IPS-15b (cell line): ENCODE results near the gene LNP1.
"Not testable (repeated sequence)": the region's sequence is repeated elsewhere in the genome, so short reads cannot be mapped to it uniquely, and the experiment has no call there.

Experiments
- H3K27me3 ChIP-seq: one replicate; pipeline ENCODE4 v1.6.1; 2013; ENCODE audit warnings: low read length; ENCODE audit not compliant: control insufficient read depth, insufficient read depth
- H3K36me3 ChIP-seq: one replicate; pipeline ENCODE4 v1.6.1; 2013; ENCODE audit warnings: low read length; ENCODE audit not compliant: control insufficient read depth, insufficient read depth
- H3K4me1 ChIP-seq: one replicate; pipeline ENCODE4 v1.6.1; 2013; ENCODE audit warnings: mild to moderate bottlenecking, low read length; ENCODE audit not compliant: control insufficient read depth, insufficient read depth
- H3K4me3 ChIP-seq: one replicate; pipeline ENCODE4 v1.5.1; 2013; ENCODE audit warnings: low read depth, low read length
- H3K9ac ChIP-seq: one replicate; pipeline ENCODE4 v1.6.1; 2013; ENCODE audit warnings: low read depth, mild to moderate bottlenecking, low read length
- H3K9me3 ChIP-seq: one replicate; pipeline ENCODE4 v1.6.1; 2013; ENCODE audit warnings: mild to moderate bottlenecking, low read length; ENCODE audit not compliant: control insufficient read depth, insufficient read depth

The LNP1 gene

GRCh38 chr3:100443690-100444089 is 42.4 kb downstream of the LNP1 start:
- Histone ChIP-seq H3K36me3 (no peaks in the 10 kb centered on the region), H3K4me1 (peaks cover under 1% of the 10 kb centered on the region), H3K4me3 (no peak overlapping the region), H3K9me3 (peaks cover 5% of the 10 kb centered on the region), H3K9ac (no peak overlapping the region), H3K27me3 (no peaks in the 10 kb centered on the region)

GRCh38 chr3:100447067-100447466 is 45.7 kb downstream of the LNP1 start:
- not testable (repeated sequence) for H3K36me3 ChIP-seq, H3K27me3 ChIP-seq, H3K9me3 ChIP-seq, H3K9ac ChIP-seq, H3K4me3 ChIP-seq
- peaks cover 25% of the 10 kb centered on the region for H3K4me1 ChIP-seq

- Histone ChIP-seq H3K4me3 (no peak overlapping the region), H3K9me3 (peaks cover 5% of the 10 kb centered on the region), H3K36me3 (no peaks in the 10 kb centered on the region), H3K27me3 (no peaks in the 10 kb centered on the region), H3K9ac (no peak overlapping the region), H3K4me1 (peaks cover 25% of the 10 kb centered on the region)
Observed at GRCh38 chr3:100448079-100448478, 46.7 kb downstream of the LNP1 start.

GRCh38 chr3:100449214-100449613 is 47.9 kb downstream of the LNP1 start:
- H3K9me3 ChIP-seq: peaks cover 5% of the 10 kb centered on the region
- no peak overlapping the region for H3K9ac ChIP-seq
- H3K36me3 ChIP-seq: no peaks in the 10 kb centered on the region
- no peak overlapping the region for H3K4me3 ChIP-seq
- peaks cover 25% of the 10 kb centered on the region for H3K4me1 ChIP-seq
- no peaks in the 10 kb centered on the region for H3K27me3 ChIP-seq

- Histone ChIP-seq H3K27me3 (no peaks in the 10 kb centered on the region), H3K4me1 (peaks cover 20% of the 10 kb centered on the region), H3K4me3 (no peak overlapping the region), H3K9ac (no peak overlapping the region), H3K36me3 (no peaks in the 10 kb centered on the region), H3K9me3 (no peaks in the 10 kb centered on the region)
Observed at GRCh38 chr3:100454677-100455076, 53.3 kb downstream of the LNP1 start.

GRCh38 chr3:100455841-100456550 is 54.7 kb downstream of the LNP1 start:
- Histone ChIP-seq H3K9ac (no peak overlapping the region), H3K4me3 (no peak overlapping the region), H3K27me3 (no peaks in the 10 kb centered on the region), H3K4me1 (peaks cover 11% of the 10 kb centered on the region), H3K36me3 (no peaks in the 10 kb centered on the region), H3K9me3 (no peaks in the 10 kb centered on the region)

- Histone ChIP-seq H3K27me3 (no peaks in the 10 kb centered on the region), H3K9ac (no peak overlapping the region), H3K9me3 (no peaks in the 10 kb centered on the region), H3K4me3 (no peak overlapping the region), H3K4me1 (peaks cover 7% of the 10 kb centered on the region), H3K36me3 (no peaks in the 10 kb centered on the region)
Observed at GRCh38 chr3:100456745-100457144, 55.4 kb downstream of the LNP1 start.

- Histone ChIP-seq H3K27me3 (no peaks in the 10 kb centered on the region), H3K4me3 (no peak overlapping the region), H3K36me3 (no peaks in the 10 kb centered on the region), H3K9ac (no peak overlapping the region), H3K4me1 (peaks cover 6% of the 10 kb centered on the region), H3K9me3 (no peaks in the 10 kb centered on the region)
Observed at GRCh38 chr3:100457811-100458210, 56.5 kb downstream of the LNP1 start.

GRCh38 chr3:100458814-100459213 is 57.5 kb downstream of the LNP1 start:
- Histone ChIP-seq H3K36me3 (no peaks in the 10 kb centered on the region), H3K4me3 (no peak overlapping the region), H3K27me3 (no peaks in the 10 kb centered on the region), H3K9ac (no peak overlapping the region), H3K9me3 (no peaks in the 10 kb centered on the region), H3K4me1 (peaks cover 6% of the 10 kb centered on the region)

- Histone ChIP-seq H3K9ac (no peak overlapping the region), H3K36me3 (no peaks in the 10 kb centered on the region), H3K9me3 (peaks cover under 1% of the 10 kb centered on the region), H3K27me3 (no peaks in the 10 kb centered on the region), H3K4me3 (no peak overlapping the region), H3K4me1 (peaks cover 3% of the 10 kb centered on the region)
Observed at GRCh38 chr3:100463002-100463401, 61.7 kb downstream of the LNP1 start.

- Histone ChIP-seq H3K4me3 (no peak overlapping the region), H3K27me3 (no peaks in the 10 kb centered on the region), H3K9me3 (peaks cover 6% of the 10 kb centered on the region), H3K36me3 (no peaks in the 10 kb centered on the region), H3K9ac (no peak overlapping the region), H3K4me1 (peaks cover 3% of the 10 kb centered on the region)
Observed at GRCh38 chr3:100463646-100464155, 62.4 kb downstream of the LNP1 start.

GRCh38 chr3:100465892-100466777 is 64.8 kb downstream of the LNP1 start:
- H3K4me1 ChIP-seq: peaks cover 3% of the 10 kb centered on the region
- no peak overlapping the region for H3K9ac ChIP-seq
- H3K9me3 ChIP-seq: peaks cover 6% of the 10 kb centered on the region
- H3K27me3 ChIP-seq: no peaks in the 10 kb centered on the region
- H3K4me3 ChIP-seq: no peak overlapping the region
- H3K36me3 ChIP-seq: no peaks in the 10 kb centered on the region
